Omental fat pad (tissue), 4 donors: Measurements from ENCODE around the gene TP73. TPM values are rescaled to one million over a fixed set of nuclear protein-coding genes. Genes with fewer than 3 reads are reported as not detected.

ENCODE experiments used
- ATAC-seq: fragments of 150-250 bp; one replicate; pipeline ENCODE4 v1.9.1; 2016; ENCODE audit warnings: mild to moderate bottlenecking, moderate library complexity; ENCODE audit not compliant: low FRiP score
- DNase-seq: peaks from one replicate; pipeline ENCODE4 v3.0.0-alpha.2; 2019; ENCODE audit warnings: low spot score
- CTCF ChIP-seq, 3 donors: fragments of 450-650 bp; IDR thresholded peaks; one replicate each; pipeline ENCODE4 v1.5.1; 2016 to 2017; ENCODE audit warnings: antibody characterized with exemption in 3 of 3, mild to moderate bottlenecking in 3 of 3, moderate library complexity in 2 of 3
- total RNA-seq, 4 donors: library from RNA; depleted of rRNA; stranded (reverse); fragments of >200 nt; gene quantifications; one replicate each; pipeline ENCODE4 v1.1.0, GENCODE V29; 2016

Gene TP73
- total RNA-seq, 4 donors from 2014 or later = not detected

GRCh38 chr1:3770047-3770765 is 117.9 kb downstream of the TP73 start:
- DNase-seq = no peak
- no peak for ATAC-seq
- TF ChIP-seq CTCF (IDR thresholded peaks at IDR 0.05) = no peak

GRCh38 chr1:3771108-3772026 is 119.1 kb downstream of the TP73 start:
- ATAC-seq (no peak), DNase-seq (no peak)
- no peak for TF ChIP-seq CTCF (IDR thresholded peaks at IDR 0.05)

GRCh38 chr1:3772027-3772714 is 119.9 kb downstream of the TP73 start:
- ATAC-seq (peak; percentile 81), DNase-seq (peak; percentile 79)
- TF ChIP-seq CTCF (IDR thresholded peaks at IDR 0.05) = no peak

- DNase-seq (no peak), ATAC-seq (peak; percentile 52)
- TF ChIP-seq CTCF (IDR thresholded peaks at IDR 0.05) = no peak
Measured at GRCh38 chr1:3772715-3773571, 120.6 kb downstream of the TP73 start, which contains the start of gene SMIM1. TSS of gene SMIM1 (plus strand) at chr1:3772749. CDS start at chr1:3775374, 2,625 bp downstream.

- DNase-seq (no peak), ATAC-seq (no peak)
- no peak for TF ChIP-seq CTCF (IDR thresholded peaks at IDR 0.05)
Measured at GRCh38 chr1:3773572-3774275, 121.4 kb downstream of the TP73 start.
